ENCODE data around the gene ARHGAP26. TPM values are rescaled to one million over a fixed set of nuclear protein-coding genes. Genes with fewer than 3 reads are reported as not detected.
A peak's percentile ranks its signal among the peaks of the same experiment; 100 is the strongest.

Gene ARHGAP26
- polyA plus RNA-seq, 1 donor from 2014 or later = 1.6 TPM

DNA sequence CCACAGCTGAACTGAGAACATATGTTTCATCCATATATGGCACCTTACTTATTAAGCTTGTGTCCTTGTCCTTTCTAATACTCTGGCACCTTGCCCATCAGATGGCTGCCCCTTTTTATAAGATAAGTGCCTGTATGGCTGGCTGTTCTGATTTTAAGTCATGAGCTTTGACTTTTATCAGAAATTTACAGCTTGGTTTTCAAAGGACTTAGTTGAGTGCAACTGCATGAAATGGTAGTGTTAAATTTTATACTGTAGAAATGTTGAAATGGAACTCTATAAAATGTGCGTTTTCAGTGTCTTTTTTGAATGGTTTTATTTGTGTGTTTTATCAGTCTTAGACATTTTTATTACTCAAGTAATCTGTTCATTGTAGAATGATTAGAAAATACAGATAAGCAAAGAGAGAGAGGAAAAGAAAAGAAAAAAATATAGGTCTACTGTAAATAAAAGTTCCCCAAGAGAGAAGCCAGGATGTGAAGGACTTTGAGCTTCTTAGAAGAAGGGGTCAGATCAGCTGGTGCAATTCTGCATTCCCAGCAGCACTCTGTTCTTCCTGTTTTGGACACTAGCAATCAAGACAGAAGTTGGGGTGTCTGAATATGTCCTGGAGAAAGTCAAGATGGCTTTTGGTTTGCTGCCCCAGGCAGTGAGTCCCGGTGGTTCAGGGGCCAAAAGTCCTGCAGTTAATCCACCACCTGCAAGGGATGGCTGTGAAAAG lies 38.9 kb downstream of the ARHGAP26 start:
- Mint-ChIP-seq H3K27me3 (no peaks in the 10 kb centered on the region), H3K4me3 (peak overlapping the region in 2 of 4 donors; percentile 39 to 85), H3K27ac (no peak overlapping the region), H3K9me3 (no peaks in the 10 kb centered on the region), H3K36me3 (no peaks in the 10 kb centered on the region), H3K4me1 (peaks cover 23 to 36% (median 24%) of the 10 kb centered on the region in 3 donors)

DNA sequence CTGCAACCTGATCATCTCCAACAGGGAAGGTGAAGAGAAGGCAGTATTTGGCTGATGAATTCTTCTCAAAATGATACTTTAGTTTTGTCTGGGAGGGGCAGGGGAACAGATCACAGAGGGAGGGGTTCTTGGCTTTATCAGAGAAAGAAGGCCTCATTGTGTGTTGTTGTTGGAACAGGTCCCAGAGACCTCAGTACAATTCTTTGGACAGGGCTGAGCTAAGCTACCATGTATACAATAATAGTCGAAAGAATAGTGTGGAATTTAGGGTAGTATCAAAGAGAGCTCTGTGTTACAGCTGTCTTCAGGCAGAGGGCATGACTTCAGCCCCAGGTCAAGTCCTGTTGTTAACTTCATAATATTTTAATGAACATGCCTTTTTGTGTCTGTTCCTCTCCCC lies 39.9 kb downstream of the ARHGAP26 start:
- Mint-ChIP-seq H3K9me3 (no peaks in the 10 kb centered on the region), H3K27ac (no peak overlapping the region), H3K27me3 (no peaks in the 10 kb centered on the region), H3K4me1 (peaks cover 23 to 36% (median 24%) of the 10 kb centered on the region in 3 donors), H3K36me3 (no peaks in the 10 kb centered on the region), H3K4me3 (peak overlapping the region in 1 of 4 donors; percentile 25)

DNA sequence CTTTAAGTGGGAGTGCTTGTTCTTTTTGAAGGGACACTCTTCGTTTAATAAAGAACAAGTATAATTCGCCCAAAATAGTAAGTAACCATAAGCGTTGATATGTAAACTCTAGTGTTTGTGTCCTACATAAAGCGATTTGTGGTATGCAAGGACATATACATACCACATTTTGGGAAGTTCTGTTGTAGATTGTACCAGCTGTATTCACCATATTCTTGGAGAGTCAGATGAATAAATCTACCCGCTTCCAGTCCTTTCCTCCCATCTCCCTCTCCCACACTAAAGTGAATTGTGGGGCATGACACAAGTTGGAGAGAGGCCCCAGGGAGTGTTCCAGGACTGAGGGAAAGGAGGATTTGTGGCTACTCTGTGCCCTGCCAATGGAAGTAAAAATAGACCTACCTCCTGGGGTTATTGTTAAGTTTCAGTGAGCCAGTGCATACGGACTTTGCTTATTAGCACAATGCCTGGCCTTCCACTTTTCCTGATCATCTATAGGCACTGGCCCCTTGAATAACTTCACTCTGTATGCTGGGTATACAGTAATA lies 40.6 kb downstream of the ARHGAP26 start:
- Mint-ChIP-seq H3K27ac (no peak overlapping the region), H3K36me3 (peaks cover 2% of the 10 kb centered on the region), H3K27me3 (no peaks in the 10 kb centered on the region), H3K4me3 (no peak overlapping the region), H3K4me1 (peaks cover 23 to 29% (median 24%) of the 10 kb centered on the region in 3 donors), H3K9me3 (no peaks in the 10 kb centered on the region)

DNA sequence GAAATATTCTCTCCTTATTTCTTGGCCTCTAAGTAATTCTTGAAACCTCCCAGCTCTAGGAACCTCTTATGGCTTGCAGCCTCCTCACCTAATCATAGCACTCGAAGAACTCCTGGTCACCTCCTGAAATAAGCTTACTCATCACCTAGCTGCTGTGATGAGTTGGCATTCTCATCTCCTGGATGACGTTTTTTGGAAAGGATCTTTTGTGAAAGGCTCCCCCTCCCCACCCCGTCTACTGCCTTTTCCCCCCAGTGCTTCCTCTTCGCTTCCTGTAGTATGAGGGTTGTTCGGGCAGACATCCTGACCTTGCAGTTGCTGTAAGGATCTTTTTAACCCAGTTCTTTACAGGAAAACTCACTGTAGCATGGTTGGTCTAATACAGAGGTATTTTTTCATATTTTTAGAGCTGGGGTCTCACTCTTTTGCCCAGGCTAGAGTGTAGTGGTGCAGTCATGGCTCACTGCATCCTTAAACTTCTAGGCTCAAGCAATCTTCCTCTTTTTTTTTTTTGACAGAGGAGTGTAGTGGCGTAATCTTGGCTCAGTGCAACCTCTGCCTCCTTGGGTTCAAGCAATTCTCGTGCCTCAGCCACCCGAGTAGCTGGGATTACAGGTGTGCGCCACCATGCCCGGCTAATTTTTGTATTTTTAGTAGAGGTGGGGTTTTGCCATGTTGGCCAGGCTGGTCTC lies 41.8 kb downstream of the ARHGAP26 start:
- Mint-ChIP-seq H3K4me3 (no peak overlapping the region), H3K4me1 (peaks cover 21 to 28% (median 24%) of the 10 kb centered on the region in 3 donors), H3K9me3 (no peaks in the 10 kb centered on the region), H3K36me3 (peaks cover 4% of the 10 kb centered on the region), H3K27ac (peak overlapping the region in 1 of 3 donors; percentile 82), H3K27me3 (no peaks in the 10 kb centered on the region)

DNA sequence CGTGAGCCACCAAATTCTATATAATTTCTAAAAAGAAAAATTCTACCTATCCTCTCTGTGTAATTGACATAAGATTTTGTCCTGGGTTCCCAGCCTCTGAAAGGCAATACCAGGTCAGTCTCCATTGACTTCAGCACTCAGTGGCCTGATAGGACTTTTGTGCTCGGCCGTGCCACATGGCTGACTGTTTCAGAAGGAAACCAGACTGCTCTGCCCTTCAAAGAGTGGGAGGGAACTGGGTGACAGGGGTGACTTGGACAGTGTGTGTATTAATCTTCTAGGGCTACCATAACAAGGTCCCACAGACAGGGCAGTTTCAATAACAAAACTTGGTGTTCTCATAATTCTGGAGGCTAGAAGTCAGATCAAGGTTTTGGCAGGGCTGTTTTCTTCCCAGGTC lies 43.0 kb downstream of the ARHGAP26 start:
- H3K4me1 Mint-ChIP-seq = peaks cover 13 to 19% (median 13%) of the 10 kb centered on the region in 3 donors
- H3K9me3 Mint-ChIP-seq = no peaks in the 10 kb centered on the region
- no peak overlapping the region for H3K27ac Mint-ChIP-seq
- H3K36me3 Mint-ChIP-seq = peaks cover 4% of the 10 kb centered on the region
- no peak overlapping the region for H3K4me3 Mint-ChIP-seq
- no peaks in the 10 kb centered on the region for H3K27me3 Mint-ChIP-seq

DNA sequence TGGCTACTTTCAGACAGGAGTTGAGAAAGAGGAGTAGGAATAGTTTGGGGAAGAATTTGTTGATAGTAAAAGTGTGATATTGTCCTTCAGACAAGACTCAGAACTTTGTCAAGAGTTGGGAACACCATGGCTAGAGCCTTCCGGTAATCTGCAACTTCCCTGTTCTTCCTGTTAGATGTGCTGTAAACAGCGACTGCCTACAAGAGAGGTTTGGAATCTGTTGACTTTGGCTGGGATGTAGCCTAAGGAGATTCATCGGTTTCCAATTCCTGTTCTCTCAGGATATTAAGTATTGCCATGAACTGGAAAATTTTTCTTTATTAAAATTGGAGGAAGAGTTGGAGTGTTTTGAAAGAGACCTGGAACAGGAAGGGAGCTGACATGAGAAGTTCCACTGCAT lies 43.9 kb downstream of the ARHGAP26 start:
- no peak overlapping the region for H3K4me3 Mint-ChIP-seq
- no peak overlapping the region for H3K27ac Mint-ChIP-seq
- H3K36me3 Mint-ChIP-seq = peaks cover 4% of the 10 kb centered on the region
- no peaks in the 10 kb centered on the region for H3K9me3 Mint-ChIP-seq
- H3K27me3 Mint-ChIP-seq = no peaks in the 10 kb centered on the region
- H3K4me1 Mint-ChIP-seq = peaks cover 6 to 13% (median 6%) of the 10 kb centered on the region in 3 donors

DNA sequence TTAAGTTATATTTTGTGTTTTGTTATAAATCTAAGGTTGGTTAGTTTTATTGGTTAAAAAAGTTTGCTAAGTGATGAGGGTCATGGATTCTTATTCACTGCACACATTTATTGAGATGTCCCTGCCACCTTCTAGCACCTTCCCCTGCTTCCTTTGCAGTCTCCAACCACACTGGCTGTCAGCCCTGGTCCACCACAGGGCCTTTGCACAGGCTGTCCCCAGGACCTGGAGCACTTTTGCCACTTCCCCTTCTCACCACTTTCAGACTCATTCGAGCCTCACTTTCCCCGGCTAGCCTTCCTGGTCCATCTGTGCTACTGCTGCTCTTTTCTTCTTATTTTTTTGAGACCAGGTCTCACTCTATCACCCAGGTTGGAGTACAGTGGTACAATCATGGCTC lies 45.3 kb downstream of the ARHGAP26 start:
- H3K9me3 Mint-ChIP-seq = no peaks in the 10 kb centered on the region
- no peaks in the 10 kb centered on the region for H3K27me3 Mint-ChIP-seq
- no peak overlapping the region for H3K4me3 Mint-ChIP-seq
- H3K36me3 Mint-ChIP-seq = peaks cover 5% of the 10 kb centered on the region
- no peak overlapping the region for H3K27ac Mint-ChIP-seq
- H3K4me1 Mint-ChIP-seq = peaks cover 2 to 5% (median 3%) of the 10 kb centered on the region in 3 donors

DNA sequence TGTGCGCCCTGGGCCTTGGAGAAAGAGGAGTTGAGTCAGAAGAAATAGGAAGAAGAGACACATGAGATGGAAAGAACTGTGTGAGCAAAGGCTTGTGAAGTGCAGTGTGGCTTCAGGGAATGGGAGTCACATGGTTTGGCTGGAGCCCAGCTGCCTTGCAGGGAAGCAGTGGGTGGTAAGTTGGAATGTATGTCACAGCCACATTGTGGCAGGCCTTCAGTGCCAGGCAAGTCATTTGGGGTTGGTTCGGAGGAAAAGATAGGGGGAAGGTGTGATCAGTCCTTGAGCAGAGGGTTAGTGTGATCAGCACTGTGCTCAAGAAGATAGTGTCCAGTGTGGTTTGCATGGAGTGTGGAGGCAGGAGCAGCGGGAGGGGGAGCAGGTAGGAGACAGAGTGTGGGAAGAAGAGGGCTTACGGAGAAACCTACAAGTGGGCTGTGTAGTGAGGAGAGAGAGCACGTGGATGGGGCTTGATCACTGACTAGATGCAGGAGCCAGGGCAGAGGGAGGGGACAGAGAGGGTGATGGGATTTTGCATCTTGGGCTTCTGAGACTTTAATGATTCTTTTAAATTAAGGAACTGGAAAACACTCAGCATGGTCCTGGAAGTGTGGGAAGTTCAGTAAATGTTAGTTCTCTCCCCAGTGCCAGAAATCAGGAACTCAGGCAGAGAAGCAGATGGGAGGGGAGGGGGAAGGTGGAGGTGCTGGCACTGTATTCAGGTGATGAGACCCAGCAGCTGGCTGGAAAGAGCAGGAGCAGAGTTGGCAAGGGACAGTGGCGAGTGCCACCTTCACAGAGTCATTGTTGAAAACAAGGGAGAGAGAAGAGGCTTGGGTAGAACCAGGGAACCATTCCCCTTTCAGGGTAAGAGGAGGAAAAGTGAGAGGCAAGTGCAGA lies 46.6 kb downstream of the ARHGAP26 start:
- peaks cover 2 to 5% (median 4%) of the 10 kb centered on the region in 3 donors for H3K9me3 Mint-ChIP-seq
- H3K4me1 Mint-ChIP-seq = peaks cover 3 to 4% (median 4%) of the 10 kb centered on the region in 3 donors
- peak overlapping the region in 1 of 4 donors; percentile 18 for H3K4me3 Mint-ChIP-seq

DNA sequence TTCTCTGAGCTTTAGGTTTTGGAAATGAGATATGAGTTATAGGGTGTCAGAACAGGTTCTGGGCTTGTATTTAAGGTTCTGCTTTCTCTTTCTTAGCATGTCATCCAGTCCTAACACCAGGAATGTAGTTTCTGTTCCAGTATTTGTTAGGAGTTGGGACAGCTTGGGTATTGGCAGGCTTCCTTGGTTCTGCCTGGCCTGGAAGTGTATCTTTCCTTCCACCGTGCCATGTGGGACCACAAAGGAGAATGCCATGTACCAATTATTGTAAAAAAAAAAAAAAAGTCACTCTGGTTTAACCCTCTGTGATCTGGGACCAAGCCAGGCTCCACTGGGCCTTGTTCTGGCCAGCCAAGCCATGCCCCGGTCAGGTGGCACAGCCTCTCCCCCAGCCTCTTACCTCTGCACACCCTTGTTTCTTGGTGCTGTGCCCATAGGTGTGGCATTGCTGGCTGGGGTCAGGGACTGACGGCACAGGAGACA lies 47.8 kb downstream of the ARHGAP26 start:
- H3K36me3 Mint-ChIP-seq = peaks cover 8% of the 10 kb centered on the region
- H3K9me3 Mint-ChIP-seq = peaks cover 2 to 5% (median 4%) of the 10 kb centered on the region in 3 donors
- peaks cover 0 to 6% (median 4%) of the 10 kb centered on the region in 3 donors for H3K4me1 Mint-ChIP-seq
- no peak overlapping the region for H3K4me3 Mint-ChIP-seq
- H3K27ac Mint-ChIP-seq = no peak overlapping the region
- H3K27me3 Mint-ChIP-seq = no peaks in the 10 kb centered on the region

More for the DNA sequence above, 46.6 kb downstream of the ARHGAP26 start:
- Mint-ChIP-seq H3K27me3 (no peaks in the 10 kb centered on the region), H3K36me3 (peaks cover 8% of the 10 kb centered on the region), H3K27ac (peak overlapping the region in 1 of 3 donors; percentile 83)

DNA sequence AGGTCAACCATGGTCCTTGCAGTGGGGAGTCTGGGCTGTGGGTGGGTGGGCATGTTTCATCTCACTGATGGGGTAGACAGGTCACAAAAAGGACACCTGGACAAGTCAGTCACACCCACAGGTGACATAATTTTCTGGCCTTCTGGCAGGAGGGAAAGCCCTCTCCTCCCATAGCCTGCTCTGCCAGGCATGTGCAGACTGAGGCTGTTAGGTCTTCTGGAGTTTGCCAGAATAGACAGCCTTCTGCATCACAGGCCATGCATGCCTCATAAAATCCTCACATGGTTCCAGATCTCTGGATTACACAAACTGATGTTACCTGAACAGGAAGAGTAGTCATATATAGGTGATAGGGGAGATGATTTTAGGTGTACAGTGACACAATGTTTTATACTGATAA lies 49.1 kb downstream of the ARHGAP26 start:
- Mint-ChIP-seq H3K4me1 (peaks cover 0 to 6% (median 4%) of the 10 kb centered on the region in 3 donors), H3K36me3 (peaks cover 8% of the 10 kb centered on the region), H3K4me3 (no peak overlapping the region), H3K27ac (no peak overlapping the region), H3K9me3 (peaks cover 2 to 5% (median 4%) of the 10 kb centered on the region in 3 donors), H3K27me3 (no peaks in the 10 kb centered on the region)

DNA sequence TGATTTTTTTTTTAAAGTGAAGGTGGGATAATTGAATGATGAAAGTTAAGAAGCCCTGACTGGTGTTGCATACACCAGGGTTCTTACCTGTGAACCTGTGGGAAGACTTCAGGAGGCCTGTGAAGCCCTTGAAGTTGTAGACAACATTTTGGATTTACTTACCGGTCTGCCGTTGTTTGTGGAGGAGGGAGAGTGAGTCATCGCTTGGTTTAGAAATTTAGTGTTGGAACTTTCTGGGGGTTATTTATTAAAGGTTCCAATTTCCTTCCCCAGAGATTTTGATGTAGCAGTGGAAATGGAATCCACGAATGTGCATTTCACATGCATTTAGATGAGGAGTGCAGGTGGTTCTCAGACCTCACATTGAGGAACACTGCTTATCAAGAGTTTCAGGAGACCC lies 49.6 kb downstream of the ARHGAP26 start:
- H3K4me1 Mint-ChIP-seq = peaks cover 0 to 6% (median 4%) of the 10 kb centered on the region in 3 donors

DNA sequence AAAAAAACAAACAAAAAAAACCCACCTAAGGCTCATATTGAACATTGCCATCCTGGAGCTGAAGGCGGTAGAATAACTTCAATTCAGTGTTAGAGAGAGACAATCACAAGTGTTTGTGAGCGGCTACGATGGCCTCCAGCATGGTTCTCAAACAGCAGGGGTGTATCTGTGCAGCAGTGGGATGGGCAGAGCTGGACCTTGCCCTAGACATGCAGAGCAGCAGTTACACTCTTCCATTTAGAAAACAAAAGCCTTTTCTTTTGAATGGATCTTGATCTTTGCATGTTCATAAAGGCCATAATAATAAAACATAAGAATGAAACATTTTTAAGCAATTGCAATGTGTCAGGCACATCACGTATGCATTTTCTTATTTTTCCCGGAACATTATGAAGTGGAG lies 50.3 kb downstream of the ARHGAP26 start:
- peaks cover 0 to 6% (median 4%) of the 10 kb centered on the region in 3 donors for H3K4me1 Mint-ChIP-seq
- H3K27ac Mint-ChIP-seq = no peak overlapping the region
- peaks cover 2 to 5% (median 4%) of the 10 kb centered on the region in 3 donors for H3K9me3 Mint-ChIP-seq
- H3K36me3 Mint-ChIP-seq = peaks cover 9% of the 10 kb centered on the region
- H3K27me3 Mint-ChIP-seq = no peaks in the 10 kb centered on the region
- H3K4me3 Mint-ChIP-seq = no peak overlapping the region

More for the DNA sequence above, 49.6 kb downstream of the ARHGAP26 start:
- H3K27ac Mint-ChIP-seq = no peak overlapping the region
- H3K36me3 Mint-ChIP-seq = peaks cover 10% of the 10 kb centered on the region
- peaks cover 2 to 5% (median 4%) of the 10 kb centered on the region in 3 donors for H3K9me3 Mint-ChIP-seq
- no peaks in the 10 kb centered on the region for H3K27me3 Mint-ChIP-seq
- H3K4me3 Mint-ChIP-seq = no peak overlapping the region

DNA sequence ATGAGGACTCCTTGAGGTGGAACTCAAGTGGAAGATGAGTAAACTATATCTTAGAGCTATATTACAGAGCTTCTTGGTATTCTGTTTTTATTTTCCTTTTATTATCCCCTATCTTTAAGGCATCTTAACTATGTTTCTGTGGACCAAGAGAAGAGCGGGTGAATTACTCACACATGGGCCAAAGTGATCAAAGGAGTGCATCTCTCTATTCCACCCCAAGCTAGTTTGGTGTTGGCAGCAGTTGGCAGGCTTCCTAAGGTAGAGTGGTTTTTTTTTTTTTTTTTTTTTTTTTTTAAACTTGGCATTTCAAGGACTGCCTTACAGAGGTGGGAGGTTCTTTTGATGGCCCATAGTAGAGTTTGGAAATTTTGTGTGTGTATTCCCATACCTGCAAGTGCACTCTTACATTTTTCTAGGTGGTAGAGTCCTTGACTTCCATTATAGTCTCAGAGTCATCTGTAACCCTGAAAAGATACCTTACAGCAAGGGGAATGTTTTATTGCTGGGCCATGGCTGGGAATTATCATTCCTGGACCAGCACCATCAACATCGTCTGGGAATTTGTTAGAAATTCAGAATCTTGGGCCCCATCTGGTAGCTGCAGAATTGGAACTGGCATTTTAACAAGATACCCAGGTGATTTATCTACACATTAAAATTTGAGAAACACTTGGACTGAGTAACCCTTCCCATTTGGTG lies 51.0 kb downstream of the ARHGAP26 start:
- Mint-ChIP-seq H3K4me3 (no peak overlapping the region), H3K4me1 (peaks cover 4 to 8% (median 5%) of the 10 kb centered on the region in 3 donors), H3K27ac (peak overlapping the region in 1 of 3 donors; percentile 11), H3K9me3 (peaks cover 2 to 5% (median 4%) of the 10 kb centered on the region in 3 donors), H3K27me3 (no peaks in the 10 kb centered on the region), H3K36me3 (peaks cover 8% of the 10 kb centered on the region)

All from IgD-negative memory B cell (primary cell).